Suprapubic skin (tissue), 4 donors: ENCODE data around the gene BGN. TPM values are rescaled to one million over a fixed set of nuclear protein-coding genes. Genes with fewer than 3 reads are reported as not detected.

Experiments
- DNase-seq, 2 donors: peaks; one replicate each; pipeline ENCODE4 v3.0.0-alpha.2; 2019; ENCODE audit warnings: low spot score in 2 of 2
- H3K27ac ChIP-seq: fragments of 200-600 bp; sonication (generic); one replicate; pipeline ENCODE4 v1.5.1; 2019
- H3K27me3 ChIP-seq: fragments of 200-600 bp; sonication (generic); one replicate; pipeline ENCODE4 v1.5.1; 2019
- H3K36me3 ChIP-seq: fragments of 200-600 bp; sonication (generic); one replicate; pipeline ENCODE4 v1.5.1; 2019
- H3K4me1 ChIP-seq: fragments of 200-600 bp; sonication (generic); one replicate; pipeline ENCODE4 v1.5.1; 2019
- H3K4me3 ChIP-seq: fragments of 200-600 bp; sonication (generic); one replicate; pipeline ENCODE4 v1.5.1; 2019; ENCODE audit warnings: mild to moderate bottlenecking
- H3K9me3 ChIP-seq: fragments of 200-600 bp; sonication (generic); one replicate; pipeline ENCODE4 v1.5.1; 2019
- EP300 ChIP-seq: sonication (generic); formaldehyde crosslinking; IDR thresholded peaks from one replicate; pipeline ENCODE4 v1.6.1; 2017; ENCODE audit warnings: antibody characterized with exemption
- POLR2A ChIP-seq, 2 donors: fragments of 450-650 bp; IDR thresholded peaks; one replicate each; pipeline ENCODE4 v1.6.1; 2017; ENCODE audit warnings: antibody characterized with exemption in 2 of 2, mild to moderate bottlenecking in 2 of 2, moderate library complexity in 2 of 2
- POLR2AphosphoS5 ChIP-seq, 3 donors: sonication (generic); formaldehyde crosslinking; IDR thresholded peaks; one replicate each; pipeline ENCODE4 v1.6.1; 2017; ENCODE audit warnings: antibody characterized with exemption in 3 of 3
- WGBS: methylation state at CpG from one replicate; pipeline ENCODE4 v1.1.5; 2018; 5-methylcytosine and 5-hydroxymethylcytosine counted together
- total RNA-seq, 4 donors: library from RNA; depleted of rRNA; stranded (reverse); fragments of >200 nt; gene quantifications; one replicate each; pipeline ENCODE4 v1.1.0, GENCODE V29; 2016
- TF ChIP-seq, protein P1 (sequence below), 2 donors: fragments of 200-600 bp in 1 of 2; fragments of 450-650 bp in 1 of 2; sonication (generic) in 1 of 2; IDR thresholded peaks; one replicate each; pipeline ENCODE4 v1.5.1; 2016 to 2019; ENCODE audit warnings: antibody characterized with exemption in 2 of 2, mild to moderate bottlenecking in 1 of 2, moderate library complexity in 1 of 2

The BGN gene
- total RNA-seq, 4 donors from 2014 or later, result 24.9 to 108 (median 67.3) TPM

DNA sequence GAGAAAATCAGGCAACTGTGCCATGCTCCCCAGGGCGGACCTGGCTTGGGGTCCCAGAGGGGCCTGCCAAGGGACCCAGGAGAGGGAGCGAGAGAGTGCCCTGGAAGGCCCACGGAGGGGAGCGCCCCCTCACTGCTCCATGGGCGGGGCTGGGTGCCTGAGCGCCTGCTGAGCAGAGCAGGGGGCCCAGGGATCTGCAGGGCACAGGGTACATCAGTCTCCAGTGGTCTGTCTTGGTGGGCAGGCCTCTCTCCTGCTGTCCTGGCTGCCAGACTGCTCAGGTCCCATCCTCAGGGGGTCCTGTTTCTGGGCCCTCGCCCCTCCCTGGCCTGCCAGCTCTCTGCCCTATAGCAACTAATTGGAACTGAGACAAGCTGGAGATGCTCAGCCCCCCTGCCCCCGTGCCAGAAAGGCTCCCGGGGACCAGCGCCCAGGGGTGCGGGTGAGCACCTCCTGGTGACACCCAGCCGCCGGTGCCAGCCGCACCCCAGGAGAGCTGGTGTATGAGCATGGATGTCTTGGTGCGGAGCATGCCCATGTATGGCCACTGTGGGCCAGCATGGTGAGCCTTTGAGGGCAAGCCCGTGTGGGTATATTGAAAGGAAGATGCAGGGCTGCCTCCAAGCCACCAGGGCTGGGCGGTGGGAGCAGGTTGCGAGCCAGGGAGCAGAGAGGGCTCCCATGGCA, 1.3 kb downstream of the BGN start:
- H3K27ac ChIP-seq, result no peak overlapping the region
- TF ChIP-seq, protein P1, sequence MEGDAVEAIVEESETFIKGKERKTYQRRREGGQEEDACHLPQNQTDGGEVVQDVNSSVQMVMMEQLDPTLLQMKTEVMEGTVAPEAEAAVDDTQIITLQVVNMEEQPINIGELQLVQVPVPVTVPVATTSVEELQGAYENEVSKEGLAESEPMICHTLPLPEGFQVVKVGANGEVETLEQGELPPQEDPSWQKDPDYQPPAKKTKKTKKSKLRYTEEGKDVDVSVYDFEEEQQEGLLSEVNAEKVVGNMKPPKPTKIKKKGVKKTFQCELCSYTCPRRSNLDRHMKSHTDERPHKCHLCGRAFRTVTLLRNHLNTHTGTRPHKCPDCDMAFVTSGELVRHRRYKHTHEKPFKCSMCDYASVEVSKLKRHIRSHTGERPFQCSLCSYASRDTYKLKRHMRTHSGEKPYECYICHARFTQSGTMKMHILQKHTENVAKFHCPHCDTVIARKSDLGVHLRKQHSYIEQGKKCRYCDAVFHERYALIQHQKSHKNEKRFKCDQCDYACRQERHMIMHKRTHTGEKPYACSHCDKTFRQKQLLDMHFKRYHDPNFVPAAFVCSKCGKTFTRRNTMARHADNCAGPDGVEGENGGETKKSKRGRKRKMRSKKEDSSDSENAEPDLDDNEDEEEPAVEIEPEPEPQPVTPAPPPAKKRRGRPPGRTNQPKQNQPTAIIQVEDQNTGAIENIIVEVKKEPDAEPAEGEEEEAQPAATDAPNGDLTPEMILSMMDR (IDR thresholded peaks at IDR 0.05), result no peak
- no peak for TF ChIP-seq POLR2A (IDR thresholded peaks at IDR 0.05)
- no peak for TF ChIP-seq POLR2AphosphoS5 (IDR thresholded peaks at IDR 0.05)
- no peak for TF ChIP-seq EP300
- no peaks in the 10 kb centered on the region for H3K27me3 ChIP-seq
- 50% methylated on average over 11 of the region's 18 CpGs for WGBS
- H3K4me1 ChIP-seq, result peaks cover 42% of the 10 kb centered on the region
- H3K4me3 ChIP-seq, result peak overlapping the region; percentile 36
- no peaks in the 10 kb centered on the region for H3K36me3 ChIP-seq
- no peaks in the 10 kb centered on the region for H3K9me3 ChIP-seq
- DNase-seq, result no peak

DNA sequence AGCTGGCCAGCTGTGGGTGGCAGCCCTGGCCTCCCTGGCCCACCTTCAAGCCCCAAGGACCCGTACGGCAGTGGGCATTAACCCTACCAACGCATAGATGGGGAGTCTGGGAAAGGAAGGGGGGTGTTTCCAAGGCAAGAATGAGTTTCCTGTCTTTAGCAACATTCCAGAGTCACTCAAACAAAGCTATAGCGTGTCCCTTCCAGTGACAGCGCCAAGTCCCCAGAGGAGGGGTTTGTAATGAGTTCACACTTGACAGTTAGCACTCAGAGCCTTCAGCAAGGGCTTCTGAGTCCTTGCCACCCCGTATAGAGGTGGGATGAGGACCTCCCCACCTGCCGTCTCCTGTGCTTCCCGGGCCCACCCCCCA, 1.8 kb downstream of the BGN start:
- Histone ChIP-seq H3K4me3 (peak overlapping the region; percentile 36), H3K27me3 (no peaks in the 10 kb centered on the region), H3K27ac (no peak overlapping the region), H3K9me3 (no peaks in the 10 kb centered on the region), H3K36me3 (no peaks in the 10 kb centered on the region), H3K4me1 (peaks cover 38% of the 10 kb centered on the region)
- TF ChIP-seq, protein P1 (IDR thresholded peaks at IDR 0.05), result no peak
- no peak for TF ChIP-seq POLR2A (IDR thresholded peaks at IDR 0.05)
- no peak for TF ChIP-seq POLR2AphosphoS5 (IDR thresholded peaks at IDR 0.05)
- TF ChIP-seq EP300, result no peak
- WGBS, result 55% methylated on average over 6 of the region's 8 CpGs
- no peak for DNase-seq

DNA sequence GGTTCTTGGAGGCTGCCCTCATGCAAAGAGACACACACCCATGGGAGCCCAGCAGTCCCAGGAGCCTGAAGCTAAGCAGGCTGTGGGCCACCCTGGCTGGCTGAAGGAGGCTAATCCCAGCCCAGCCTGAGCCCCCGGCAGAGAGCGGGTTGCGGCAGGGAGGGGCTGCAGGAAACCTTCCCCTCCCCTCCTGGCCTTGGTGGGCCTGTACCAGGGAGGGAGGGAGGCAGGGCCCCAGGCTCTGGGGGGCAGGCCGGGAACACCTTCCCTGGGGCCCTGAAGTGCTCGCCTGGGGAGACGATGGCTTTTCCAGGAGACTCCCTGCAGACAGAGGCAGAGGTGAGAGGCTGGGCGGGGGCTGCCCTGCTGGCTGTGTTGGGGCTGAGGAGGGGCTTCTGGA, 3.7 kb downstream of the BGN start:
- peaks cover 44% of the 10 kb centered on the region for H3K4me1 ChIP-seq
- H3K4me3 ChIP-seq, result no peak overlapping the region
- no peak for DNase-seq
- no peak overlapping the region for H3K27ac ChIP-seq
- H3K36me3 ChIP-seq, result no peaks in the 10 kb centered on the region
- 62% methylated on average over 5 of the region's 7 CpGs for WGBS
- H3K9me3 ChIP-seq, result no peaks in the 10 kb centered on the region
- TF ChIP-seq, protein P1 (IDR thresholded peaks at IDR 0.05), result no peak
- TF ChIP-seq EP300 (no peak), POLR2AphosphoS5 (IDR thresholded peaks at IDR 0.05) (no peak), POLR2A (IDR thresholded peaks at IDR 0.05) (no peak)
- no peaks in the 10 kb centered on the region for H3K27me3 ChIP-seq

DNA sequence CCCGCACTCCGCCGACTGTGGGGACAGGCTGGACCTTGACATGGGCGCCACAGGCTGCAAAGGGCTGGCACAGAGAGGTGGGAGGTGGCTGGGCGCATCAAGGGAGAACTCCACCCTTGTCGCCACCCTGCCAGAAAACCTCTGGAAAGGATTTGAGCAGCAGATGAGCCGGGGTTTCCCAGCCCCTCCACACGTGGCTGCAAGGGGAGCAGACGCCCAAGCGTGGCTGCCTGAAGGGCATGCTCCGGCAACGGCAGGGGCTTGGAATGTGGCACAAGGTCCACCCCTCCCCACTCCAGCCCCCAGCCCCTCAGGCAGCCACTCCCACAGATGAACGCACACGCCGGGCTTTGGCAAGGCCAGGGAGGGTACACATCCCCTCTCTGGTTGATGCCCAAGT, 4.6 kb downstream of the BGN start:
- TF ChIP-seq POLR2AphosphoS5 (IDR thresholded peaks at IDR 0.05) (no peak), EP300 (no peak), POLR2A (IDR thresholded peaks at IDR 0.05) (no peak)
- Histone ChIP-seq H3K4me3 (no peak overlapping the region), H3K27me3 (no peaks in the 10 kb centered on the region), H3K27ac (no peak overlapping the region), H3K9me3 (no peaks in the 10 kb centered on the region), H3K4me1 (peaks cover 41% of the 10 kb centered on the region), H3K36me3 (no peaks in the 10 kb centered on the region)
- no peak for DNase-seq
- WGBS, result 31% methylated on average over 5 of the region's 15 CpGs

DNA sequence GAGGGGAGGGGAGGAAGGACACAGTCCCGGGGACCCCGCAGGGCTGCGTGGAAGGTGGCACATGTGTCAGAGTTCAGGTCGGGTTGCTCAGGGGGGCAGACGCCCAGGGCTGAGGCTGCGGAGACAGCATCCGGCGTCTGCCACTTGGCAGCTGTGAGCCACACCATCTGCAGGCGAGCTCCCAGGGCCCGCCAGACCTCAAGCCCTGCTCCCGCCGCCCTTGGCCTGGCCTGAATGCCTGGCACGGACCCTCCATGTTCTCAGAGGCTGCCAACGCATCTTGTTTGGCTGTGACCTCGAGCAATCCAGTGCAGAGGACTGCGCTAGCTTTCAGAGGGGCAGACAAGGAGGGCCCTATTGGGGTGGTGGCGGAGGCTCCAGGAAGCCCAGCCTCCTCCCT, 5.1 kb downstream of the BGN start:
- Histone ChIP-seq H3K9me3 (no peaks in the 10 kb centered on the region), H3K36me3 (no peaks in the 10 kb centered on the region), H3K27ac (no peak overlapping the region), H3K4me3 (no peak overlapping the region), H3K27me3 (no peaks in the 10 kb centered on the region), H3K4me1 (peaks cover 35% of the 10 kb centered on the region)
- DNase-seq, result no peak
- TF ChIP-seq, protein P1 (IDR thresholded peaks at IDR 0.05), result no peak
- TF ChIP-seq EP300, result no peak
- TF ChIP-seq POLR2AphosphoS5 (IDR thresholded peaks at IDR 0.05), result no peak
- WGBS, result 35% methylated on average over 6 of the region's 17 CpGs
